ENCODE data around the gene GTF2I. TPM values are rescaled to one million over a fixed set of nuclear protein-coding genes. Genes with fewer than 3 reads are reported as not detected.
"Not testable (repeated sequence)": the region's sequence is repeated elsewhere in the genome, so short reads cannot be mapped to it uniquely, and the experiment has no call there.

The GTF2I gene
- polyA plus RNA-seq, 4 donors, result 265 to 437 (median 366) TPM

DNA sequence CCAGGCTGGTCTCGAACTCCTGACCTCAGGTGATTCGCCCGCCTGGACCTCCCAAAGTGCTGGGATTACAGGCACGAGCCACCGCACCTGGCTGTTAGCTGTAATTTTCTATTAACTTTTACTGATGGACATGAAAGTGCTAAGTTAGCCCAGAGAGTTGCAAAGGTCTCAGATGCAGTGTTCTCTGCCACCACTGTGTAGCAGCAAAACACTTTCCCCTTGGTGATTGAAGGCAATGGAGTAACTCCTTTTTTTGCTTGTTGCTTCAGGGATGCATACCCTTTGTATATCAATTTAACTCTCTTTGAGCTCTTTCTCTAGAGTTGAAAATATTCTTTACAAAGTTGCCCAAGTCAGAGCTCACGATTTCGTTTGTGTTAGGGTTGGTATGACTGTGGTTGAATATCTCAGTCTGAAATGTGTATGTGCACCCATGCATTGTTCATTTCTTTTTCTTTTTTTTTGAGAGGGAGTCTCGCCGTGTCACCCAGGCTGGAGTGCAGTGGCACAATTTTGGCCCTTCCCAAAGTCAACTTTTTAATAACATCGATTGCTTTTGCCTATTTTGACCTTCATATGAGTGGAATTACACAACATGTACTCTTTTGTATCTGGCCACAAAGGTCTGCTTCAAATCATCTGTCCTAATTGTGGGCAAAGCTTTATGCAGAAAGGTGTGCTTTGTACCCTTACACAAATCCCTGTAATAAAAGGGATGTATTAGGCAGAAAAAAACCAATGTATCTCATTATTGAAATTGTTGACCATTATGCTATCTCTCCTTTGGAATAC is 52.6 kb downstream of the GTF2I start:
- no peak for DNase-seq (ENCODE audit: low read depth in 4 of 4, low spot score in 3 of 4)

GRCh38 chr7:74713567-74713966 is 56.0 kb downstream of the GTF2I start:
- no peak for DNase-seq (ENCODE audit: low read depth in 4 of 4, low spot score in 3 of 4)

DNA sequence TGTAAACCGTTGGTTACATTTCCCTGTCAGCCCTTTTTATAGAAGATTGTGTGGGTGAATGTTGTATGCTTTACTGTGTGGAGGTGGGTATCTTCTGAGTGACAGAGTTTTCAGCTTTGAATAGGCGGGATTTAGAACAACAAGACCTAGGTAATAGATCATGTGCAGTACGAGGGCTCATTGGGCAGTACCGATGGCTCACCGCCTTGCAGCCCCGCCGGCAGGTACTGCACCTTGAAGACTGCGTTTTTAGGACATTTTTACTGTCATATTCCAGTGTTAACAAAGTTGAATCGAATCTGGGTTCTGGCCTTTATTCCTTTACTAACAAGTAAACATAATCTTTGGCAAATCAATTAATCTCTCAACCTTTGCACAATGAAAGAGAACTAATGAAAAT is 60.4 kb downstream of the GTF2I start:
- DNase-seq (ENCODE audit: low read depth in 4 of 4, low spot score in 3 of 4), result no peak

- DNase-seq (ENCODE audit: low read depth in 4 of 4, low spot score in 3 of 4), result no peak
Observed at GRCh38 chr7:74718336-74718735, 60.8 kb downstream of the GTF2I start.

DNA sequence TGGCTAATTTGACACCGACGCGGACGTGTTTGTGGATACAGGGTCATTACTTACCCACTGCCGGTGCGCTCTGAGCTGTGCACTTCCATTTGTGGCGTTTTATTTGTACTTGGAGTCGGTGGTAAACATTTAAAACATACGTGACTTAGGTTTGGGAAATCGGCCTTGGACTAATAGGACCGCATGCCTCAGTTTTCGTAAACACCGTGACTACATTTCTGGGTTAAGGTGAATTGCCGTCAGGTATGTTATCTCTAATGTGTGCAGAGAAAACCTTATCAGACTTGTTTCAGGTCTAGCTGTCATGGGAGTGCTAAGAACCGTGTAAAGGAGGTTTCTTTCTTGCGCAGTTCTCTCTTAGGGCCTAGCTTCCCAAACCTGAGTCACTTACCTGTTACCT is 64.6 kb downstream of the GTF2I start:
- no peak for DNase-seq (ENCODE audit: low read depth in 4 of 4, low spot score in 3 of 4)

DNA sequence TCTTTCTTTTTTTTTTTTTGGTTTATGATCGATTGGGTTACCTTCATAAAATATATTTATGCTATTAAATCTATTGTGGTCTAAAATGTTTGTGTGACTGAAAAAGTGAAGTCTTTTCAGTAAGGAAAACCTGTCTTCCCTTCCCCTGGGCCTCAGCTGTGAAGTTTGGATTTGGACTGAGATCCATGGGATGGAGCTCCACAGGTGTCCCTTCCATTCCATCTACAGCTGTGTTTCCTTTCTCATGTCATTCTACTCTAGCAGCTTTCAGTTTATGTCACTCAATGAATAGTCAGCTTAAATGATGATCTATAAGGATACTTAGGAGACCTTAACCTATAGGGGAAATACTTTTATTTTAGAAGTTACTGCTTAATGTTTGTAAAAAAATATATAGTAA is 68.3 kb downstream of the GTF2I start:
- no peak for DNase-seq (ENCODE audit: low read depth in 4 of 4, low spot score in 3 of 4)

- no peak for DNase-seq (ENCODE audit: low read depth in 4 of 4, low spot score in 3 of 4)
Observed at GRCh38 chr7:74726309-74727101, 69.0 kb downstream of the GTF2I start.

GRCh38 chr7:74728686-74729085 is 71.2 kb downstream of the GTF2I start:
- not testable (repeated sequence) for DNase-seq (ENCODE audit: low read depth in 4 of 4, low spot score in 3 of 4)

GRCh38 chr7:74730186-74730585 is 72.7 kb downstream of the GTF2I start:
- DNase-seq (ENCODE audit: low read depth in 4 of 4, low spot score in 3 of 4), result not testable (repeated sequence)

- DNase-seq (ENCODE audit: low read depth in 4 of 4, low spot score in 3 of 4), result not testable (repeated sequence)
Observed at GRCh38 chr7:74739974-74740703, 82.6 kb downstream of the GTF2I start.

- not testable (repeated sequence) for DNase-seq (ENCODE audit: low read depth in 4 of 4, low spot score in 3 of 4)
Observed at GRCh38 chr7:74743936-74744557, 86.5 kb downstream of the GTF2I start.

DNA sequence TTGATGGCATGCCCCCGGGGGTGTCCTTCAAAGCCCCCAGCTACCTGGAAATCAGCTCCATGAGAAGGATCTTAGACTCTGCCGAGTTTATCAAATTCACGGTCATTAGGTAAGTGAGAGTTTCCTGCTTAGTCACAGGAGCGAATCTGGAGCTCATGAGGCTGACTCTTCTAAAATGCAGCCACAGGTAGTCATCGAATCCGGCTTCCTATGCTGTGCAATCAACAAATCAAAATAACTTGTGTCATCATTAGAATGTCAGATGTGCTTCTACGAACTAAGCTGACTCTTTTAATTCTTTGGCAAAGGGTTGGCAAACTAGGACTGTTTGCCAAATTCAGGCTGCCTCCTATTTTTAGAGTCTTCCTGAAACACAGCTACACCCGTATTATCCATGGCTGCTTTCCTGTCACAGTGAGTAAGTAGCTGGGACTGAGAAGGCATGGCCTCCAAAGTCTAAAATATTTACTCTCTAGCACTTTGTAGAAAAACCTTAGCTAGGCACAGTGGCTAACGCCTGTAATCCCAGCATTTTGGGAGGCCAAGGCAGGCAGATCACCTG is 96.5 kb downstream of the GTF2I start:
- not testable (repeated sequence) for DNase-seq (ENCODE audit: low read depth in 4 of 4, low spot score in 3 of 4)

DNA sequence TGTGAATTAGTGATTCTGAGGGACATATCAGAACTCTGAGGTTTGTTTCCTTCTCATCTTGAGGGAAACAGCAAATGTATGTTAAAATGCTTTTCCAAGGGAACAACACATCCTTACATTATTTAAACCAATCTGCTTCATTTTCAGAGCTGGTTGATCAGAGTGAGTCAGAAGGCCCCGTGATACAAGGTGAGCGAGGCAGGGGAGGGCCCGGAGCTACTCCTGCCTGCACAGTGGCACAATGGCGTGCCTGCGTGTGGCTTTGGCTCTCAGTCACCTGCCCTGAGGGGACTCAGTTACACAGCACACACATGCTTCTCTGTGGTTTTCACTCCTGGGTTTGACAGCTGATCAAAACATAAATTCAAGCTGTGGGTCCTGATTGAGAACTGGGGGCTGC is 99.2 kb downstream of the GTF2I start:
- DNase-seq (ENCODE audit: low read depth in 4 of 4, low spot score in 3 of 4), result not testable (repeated sequence)

DNA sequence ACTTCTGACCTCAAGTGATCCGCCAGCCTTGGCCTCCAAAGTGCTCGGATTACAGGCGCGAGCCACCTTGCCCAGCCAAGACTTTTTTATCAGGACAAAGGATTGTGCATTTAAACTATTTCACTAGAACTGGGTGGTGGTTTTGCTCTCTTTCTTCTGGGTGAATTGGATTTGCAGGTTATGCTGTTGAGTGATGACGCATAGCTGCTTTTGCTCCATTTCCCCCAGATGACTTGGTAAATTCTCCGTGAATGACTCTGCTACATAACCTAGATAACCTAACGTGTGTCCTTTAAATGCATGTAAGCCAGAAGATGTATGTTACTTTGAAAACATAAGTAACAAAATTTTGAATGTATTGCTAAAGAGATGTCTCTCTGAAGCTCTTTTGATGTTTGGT is 100.8 kb downstream of the GTF2I start:
- not testable (repeated sequence) for DNase-seq (ENCODE audit: low read depth in 4 of 4, low spot score in 3 of 4)

DNA sequence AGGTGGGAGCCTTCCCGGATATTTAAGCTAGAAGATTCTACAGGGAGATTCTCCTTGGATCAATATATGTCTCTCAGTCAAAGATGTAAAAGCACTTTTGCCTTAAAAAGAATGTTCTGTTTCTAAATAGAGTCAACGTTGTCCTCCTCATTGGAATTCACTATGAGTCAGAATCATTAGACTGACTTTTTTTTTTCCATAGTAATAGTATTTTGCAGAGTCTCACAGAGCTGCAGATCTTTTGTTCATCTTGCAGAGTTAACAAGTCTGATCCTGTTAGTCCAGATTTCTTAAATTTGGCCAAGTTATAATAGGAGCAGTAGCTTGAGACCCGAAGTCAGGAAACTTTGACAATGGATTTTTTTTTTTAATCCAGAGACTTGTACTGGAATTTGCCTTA is 101.5 kb downstream of the GTF2I start:
- not testable (repeated sequence) for DNase-seq (ENCODE audit: low read depth in 4 of 4, low spot score in 3 of 4)

GRCh38 chr7:74765205-74765918 is 107.8 kb downstream of the GTF2I start:
- not testable (repeated sequence) for DNase-seq (ENCODE audit: low read depth in 4 of 4, low spot score in 3 of 4)

GRCh38 chr7:74766509-74766908 is 109.0 kb downstream of the GTF2I start:
- DNase-seq (ENCODE audit: low read depth in 4 of 4, low spot score in 3 of 4), result not testable (repeated sequence)

DNA sequence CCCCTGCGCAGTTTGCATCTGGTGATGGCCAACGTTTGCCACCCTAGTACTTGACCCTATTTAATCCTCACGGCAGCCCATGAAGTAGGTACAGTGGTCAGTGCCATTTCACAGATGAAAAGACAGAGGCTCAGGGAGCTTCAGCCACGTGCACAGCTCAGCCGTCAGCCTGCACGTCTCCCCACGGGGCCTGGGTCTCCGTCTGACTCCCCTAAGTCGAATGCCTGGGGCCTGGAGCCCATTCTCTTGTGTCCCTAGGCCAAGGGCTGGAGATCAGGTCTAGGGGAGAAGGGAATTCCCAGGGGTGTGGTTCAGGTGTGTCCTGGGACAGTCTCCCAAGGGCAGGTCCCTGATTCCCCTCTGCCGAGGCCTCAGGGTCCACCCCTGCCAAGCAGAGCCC is 109.5 kb downstream of the GTF2I start:
- not testable (repeated sequence) for DNase-seq (ENCODE audit: low read depth in 4 of 4, low spot score in 3 of 4)

GRCh38 chr7:74770062-74770461 is 112.5 kb downstream of the GTF2I start:
- DNase-seq (ENCODE audit: low read depth in 4 of 4, low spot score in 3 of 4), result not testable (repeated sequence)

DNA sequence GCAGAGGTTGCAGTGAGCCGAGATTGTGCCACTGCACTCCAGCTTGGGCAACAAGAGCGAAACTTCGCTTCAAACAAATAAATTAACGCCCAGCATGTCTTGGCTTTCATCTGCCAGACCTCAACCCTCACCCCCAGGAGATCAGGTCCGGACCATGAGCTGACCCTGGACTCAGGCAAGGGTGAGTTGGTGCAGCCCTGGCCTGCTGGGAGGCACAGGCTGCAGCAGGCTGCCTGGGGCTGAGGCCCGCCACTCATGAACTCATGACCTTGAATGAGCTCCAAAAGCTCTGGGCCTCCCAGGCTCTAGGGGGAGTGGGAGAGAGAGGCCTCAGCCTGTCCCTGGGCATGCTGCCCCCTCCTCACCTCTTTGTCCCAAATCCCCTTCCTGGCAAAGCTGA is 114.6 kb downstream of the GTF2I start:
- not testable (repeated sequence) for DNase-seq (ENCODE audit: low read depth in 4 of 4, low spot score in 3 of 4)

Data from left renal pelvis (tissue), 4 donors.